GM23248 (cell line): Measurements from ENCODE around the gene GTF2IRD1.

Experiments
- EZH2 ChIP-seq: fragments of 200-600 bp; sonication (generic); IDR thresholded peaks from 2 replicates; pipeline ENCODE4 v1.6.1; 2018; ENCODE audit warnings: antibody characterized with exemption, mild to moderate bottlenecking; ENCODE audit not compliant: insufficient read depth, poor library complexity, severe bottlenecking
- EZH2phosphoT487 ChIP-seq: fragments of 200-600 bp; sonication (generic); IDR thresholded peaks from 2 replicates; pipeline ENCODE4 v1.6.1; 2018; ENCODE audit warnings: antibody characterized with exemption, moderate library complexity, mild to moderate bottlenecking, low read depth; ENCODE audit not compliant: insufficient read depth

DNA sequence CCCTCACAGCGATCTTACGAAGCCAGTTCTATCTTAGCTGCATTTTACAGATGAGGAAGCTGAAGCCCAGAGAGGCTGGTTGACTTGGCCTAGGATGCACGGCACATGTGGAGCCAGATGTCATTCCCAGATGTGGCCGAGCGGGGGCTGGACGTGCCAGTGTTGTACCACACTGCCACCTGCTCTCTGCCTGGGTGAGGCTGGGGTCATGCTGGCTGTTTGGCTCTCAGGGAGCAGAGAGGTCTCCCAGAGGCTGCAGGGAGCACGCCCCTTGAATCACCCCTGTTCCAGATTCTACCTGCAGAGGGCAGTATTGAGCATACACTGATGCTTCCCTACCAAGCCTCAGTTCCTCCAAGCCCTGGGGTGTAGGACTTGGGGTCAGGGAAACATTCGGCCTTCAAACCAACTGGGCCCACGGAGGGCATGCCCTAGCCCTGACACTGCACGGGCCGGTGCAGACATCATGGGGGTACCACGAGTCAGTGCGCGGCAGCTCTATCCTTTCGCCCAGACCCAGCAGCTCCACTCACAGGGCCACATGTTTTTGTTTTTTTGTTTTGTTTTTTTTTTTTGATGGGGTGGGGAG is 3.8 kb upstream of the GTF2IRD1 start:
- TF ChIP-seq EZH2 (no peak), EZH2phosphoT487 (no peak)
